Measurements from ENCODE around the gene HOXD8. TPM values are rescaled to one million over a fixed set of nuclear protein-coding genes. Genes with fewer than 3 reads are reported as not detected.

The HOXD8 gene
- total RNA-seq, 2 experiments from 2014 or later, result not detected

DNA sequence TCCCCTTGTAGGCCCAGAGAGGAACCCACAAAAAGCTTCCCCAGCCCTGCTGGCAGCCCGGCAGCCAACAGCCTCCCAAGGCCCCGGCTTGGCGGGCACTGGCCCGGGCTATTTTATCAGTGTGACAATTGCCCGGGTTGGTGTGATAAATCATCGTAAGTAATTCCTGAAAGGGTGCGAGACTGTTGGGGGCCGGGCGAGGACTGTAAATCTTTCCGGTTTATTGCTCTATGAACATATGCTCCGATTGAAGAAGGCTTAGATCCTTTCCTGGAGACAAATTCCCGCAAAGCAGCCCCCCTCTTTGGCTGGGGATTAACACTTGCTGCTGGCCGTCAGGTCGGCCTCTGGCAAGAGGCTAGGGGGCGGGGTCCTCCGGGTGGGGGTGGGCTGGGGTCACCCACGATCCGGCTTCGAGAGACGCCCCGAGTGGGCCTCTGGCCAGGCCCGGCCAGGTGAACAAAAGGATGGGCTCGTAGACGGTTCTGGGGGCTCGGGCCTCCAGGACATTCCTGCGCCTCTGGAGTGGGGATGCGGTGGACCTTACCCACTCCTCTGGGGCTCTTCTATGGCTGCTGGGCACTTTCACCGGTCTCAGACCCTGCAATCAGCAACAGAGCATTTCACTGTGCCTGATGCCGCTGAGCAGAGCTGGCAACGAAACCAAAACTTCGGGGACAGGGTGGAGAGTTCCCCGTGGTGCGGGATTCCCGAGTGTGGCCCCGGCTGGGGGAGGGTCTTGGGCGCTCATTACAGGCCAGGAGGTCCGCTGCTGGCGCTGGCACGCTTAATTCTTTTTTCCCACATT lies 29.6 kb downstream of the HOXD8 start:
- peaks cover 18% of the 10 kb centered on the region for H3K4me1 Mint-ChIP-seq
- H3K9me3 Mint-ChIP-seq, result peaks cover 9% of the 10 kb centered on the region
- no peak overlapping the region for H3K4me3 Mint-ChIP-seq
- H3K27me3 Mint-ChIP-seq, result peaks cover 95% of the 10 kb centered on the region
- no peak overlapping the region for H3K27ac Mint-ChIP-seq
- no peaks in the 10 kb centered on the region for H3K36me3 Mint-ChIP-seq
- DNase-seq, result no peak

DNA sequence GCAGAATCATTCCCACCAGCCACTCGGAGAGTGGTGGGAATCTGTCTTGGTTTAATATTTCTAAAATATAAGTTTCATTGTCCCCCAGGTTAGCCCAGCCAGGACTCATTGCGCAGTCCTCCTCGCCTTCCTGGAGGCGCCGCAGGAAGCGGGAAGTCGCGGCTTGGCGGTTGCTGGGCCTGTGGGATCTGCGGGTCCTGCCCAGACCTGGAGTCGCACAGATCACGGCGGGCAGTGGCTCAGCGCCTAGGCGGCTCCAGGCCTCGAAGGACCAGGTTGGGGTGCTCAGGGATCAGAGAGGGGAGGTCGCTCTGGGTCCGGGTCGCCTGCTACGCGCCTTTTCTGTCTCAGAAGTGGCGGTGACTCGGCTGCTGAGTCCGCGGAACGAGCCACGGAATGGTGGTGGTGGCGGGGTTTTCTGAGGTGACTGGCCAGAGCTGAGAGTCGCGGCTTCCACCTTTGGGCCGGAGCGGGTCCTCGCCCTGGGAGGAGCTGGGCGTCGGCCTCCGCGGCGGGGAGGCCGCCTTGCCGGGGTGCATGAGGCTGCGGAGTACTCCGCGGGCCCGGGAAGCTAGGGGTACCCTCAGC lies 30.3 kb downstream of the HOXD8 start:
- Mint-ChIP-seq H3K36me3 (no peaks in the 10 kb centered on the region), H3K4me3 (no peak overlapping the region), H3K9me3 (peaks cover 12% of the 10 kb centered on the region)

GRCh38 chr2:176160251-176160985 lies 30.9 kb downstream of the HOXD8 start:
- peaks cover 12% of the 10 kb centered on the region for H3K9me3 Mint-ChIP-seq
- no peak overlapping the region for H3K27ac Mint-ChIP-seq
- H3K4me3 Mint-ChIP-seq, result no peak overlapping the region
- DNase-seq, result no peak
- H3K4me1 Mint-ChIP-seq, result peaks cover 22% of the 10 kb centered on the region
- peaks cover 95% of the 10 kb centered on the region for H3K27me3 Mint-ChIP-seq
- H3K36me3 Mint-ChIP-seq, result no peaks in the 10 kb centered on the region

More for the DNA sequence above, 30.3 kb downstream of the HOXD8 start:
- peaks cover 22% of the 10 kb centered on the region for H3K4me1 Mint-ChIP-seq
- H3K27me3 Mint-ChIP-seq, result peaks cover 95% of the 10 kb centered on the region
- H3K27ac Mint-ChIP-seq, result no peak overlapping the region
- DNase-seq, result no peak

GRCh38 chr2:176160986-176161824 lies 31.7 kb downstream of the HOXD8 start:
- peaks cover 12% of the 10 kb centered on the region for H3K9me3 Mint-ChIP-seq
- H3K27ac Mint-ChIP-seq, result no peak overlapping the region
- peaks cover 22% of the 10 kb centered on the region for H3K4me1 Mint-ChIP-seq
- H3K36me3 Mint-ChIP-seq, result no peaks in the 10 kb centered on the region
- H3K4me3 Mint-ChIP-seq, result no peak overlapping the region
- no peak for DNase-seq
- peaks cover 95% of the 10 kb centered on the region for H3K27me3 Mint-ChIP-seq

- H3K4me3 Mint-ChIP-seq, result no peak overlapping the region
- peaks cover 95% of the 10 kb centered on the region for H3K27me3 Mint-ChIP-seq
Observed at GRCh38 chr2:176161825-176162626, 32.5 kb downstream of the HOXD8 start.

GRCh38 chr2:176162911-176163671 lies 33.6 kb downstream of the HOXD8 start:
- no peak for DNase-seq
- H3K9me3 Mint-ChIP-seq, result peaks cover 12% of the 10 kb centered on the region
- H3K4me3 Mint-ChIP-seq, result no peak overlapping the region
- no peak overlapping the region for H3K27ac Mint-ChIP-seq
- peaks cover 97% of the 10 kb centered on the region for H3K27me3 Mint-ChIP-seq
- peaks cover 16% of the 10 kb centered on the region for H3K4me1 Mint-ChIP-seq
- H3K36me3 Mint-ChIP-seq, result no peaks in the 10 kb centered on the region

More at GRCh38 chr2:176161825-176162626, 32.5 kb downstream of the HOXD8 start:
- Mint-ChIP-seq H3K36me3 (no peaks in the 10 kb centered on the region), H3K9me3 (peaks cover 12% of the 10 kb centered on the region), H3K4me1 (peaks cover 22% of the 10 kb centered on the region), H3K27ac (no peak overlapping the region)
- no peak for DNase-seq

- peaks cover 12% of the 10 kb centered on the region for H3K9me3 Mint-ChIP-seq
- H3K27ac Mint-ChIP-seq, result no peak overlapping the region
- no peak overlapping the region for H3K4me3 Mint-ChIP-seq
- no peaks in the 10 kb centered on the region for H3K36me3 Mint-ChIP-seq
- peaks cover 13% of the 10 kb centered on the region for H3K4me1 Mint-ChIP-seq
- peaks cover 96% of the 10 kb centered on the region for H3K27me3 Mint-ChIP-seq
- no peak for DNase-seq
Observed at GRCh38 chr2:176163672-176164056, 34.2 kb downstream of the HOXD8 start.

- Mint-ChIP-seq H3K27ac (no peak overlapping the region), H3K4me3 (no peak overlapping the region)
Observed at GRCh38 chr2:176164201-176164600, 34.7 kb downstream of the HOXD8 start.

DNA sequence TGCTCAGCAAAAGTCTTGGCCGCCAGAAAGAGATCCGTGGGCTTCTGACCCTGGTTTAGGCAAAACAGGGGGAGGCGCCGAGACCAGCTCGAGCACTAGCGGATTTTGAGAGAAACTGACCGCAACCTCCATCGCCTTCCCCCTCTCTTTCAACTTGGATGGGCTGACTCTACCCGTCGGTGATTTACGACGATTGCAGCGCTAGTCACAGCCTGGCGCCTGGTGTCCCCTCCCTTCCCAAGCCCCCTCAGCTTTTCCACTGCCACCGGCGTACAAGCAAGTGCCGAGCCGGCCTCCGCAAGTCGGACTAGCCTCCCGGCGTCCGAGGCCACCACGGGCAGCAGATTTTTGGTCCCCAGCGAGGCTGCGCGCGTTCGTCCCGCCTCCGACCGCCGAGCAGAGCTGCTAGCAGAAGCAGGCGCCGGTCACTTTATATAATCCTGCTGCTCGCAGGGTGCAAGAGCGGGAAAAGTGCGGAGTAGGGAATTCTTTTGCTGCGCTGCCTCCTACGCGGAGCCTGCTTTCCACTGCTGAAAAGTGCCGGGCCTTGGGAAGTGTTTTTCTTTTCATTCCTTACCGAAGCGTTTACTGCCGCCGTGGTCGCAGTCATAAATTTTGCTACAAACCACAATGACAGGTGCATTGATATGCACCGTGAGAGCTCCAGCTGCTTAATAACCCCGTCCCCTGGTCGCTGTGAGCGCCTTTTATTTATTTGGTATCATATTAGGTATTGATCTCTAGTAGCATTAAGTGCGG lies 35.3 kb downstream of the HOXD8 start:
- no peak for DNase-seq
- H3K4me3 Mint-ChIP-seq, result peak overlapping the region; percentile 2
- no peaks in the 10 kb centered on the region for H3K36me3 Mint-ChIP-seq
- no peak overlapping the region for H3K27ac Mint-ChIP-seq
- peaks cover 12% of the 10 kb centered on the region for H3K9me3 Mint-ChIP-seq
- H3K4me1 Mint-ChIP-seq, result peaks cover 11% of the 10 kb centered on the region
- H3K27me3 Mint-ChIP-seq, result peaks cover 95% of the 10 kb centered on the region

More at GRCh38 chr2:176164201-176164600, 34.7 kb downstream of the HOXD8 start:
- Mint-ChIP-seq H3K9me3 (peaks cover 12% of the 10 kb centered on the region), H3K36me3 (no peaks in the 10 kb centered on the region), H3K27me3 (peaks cover 95% of the 10 kb centered on the region), H3K4me1 (peaks cover 13% of the 10 kb centered on the region)
- DNase-seq, result no peak

DNA sequence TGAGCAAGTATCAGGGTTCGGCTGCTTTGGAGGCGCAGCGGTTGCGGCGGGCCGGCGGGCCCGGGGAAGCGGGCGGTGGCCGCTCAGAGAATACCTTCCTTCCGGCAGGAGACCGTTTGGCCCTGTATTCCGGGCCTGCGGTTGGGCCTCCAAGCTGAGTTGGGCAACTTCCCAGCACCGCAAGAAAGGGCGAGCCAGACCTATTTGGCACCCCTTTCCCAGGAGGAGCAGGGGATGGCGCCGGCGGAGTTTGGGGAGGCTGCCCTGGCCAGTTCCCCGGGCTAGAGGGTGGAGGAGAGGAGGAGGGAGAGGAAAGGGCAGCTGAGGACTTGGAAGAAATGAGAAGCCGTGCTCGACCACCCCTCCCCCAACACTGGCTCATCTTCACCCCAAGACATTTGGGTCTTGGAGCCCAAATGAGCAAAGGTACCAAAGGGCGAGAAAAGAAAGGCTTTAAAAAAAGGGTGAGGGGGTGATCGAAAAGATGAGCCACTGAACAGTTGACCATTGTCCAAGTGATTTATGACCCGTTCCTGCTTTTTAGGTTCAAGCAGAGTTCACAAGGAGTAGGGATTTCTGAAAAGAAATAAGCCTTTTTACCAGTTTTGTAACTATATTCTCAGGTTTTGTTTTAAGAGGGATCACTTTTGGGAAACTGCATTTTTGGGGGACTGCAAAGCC lies 36.0 kb downstream of the HOXD8 start:
- H3K4me3 Mint-ChIP-seq, result no peak overlapping the region
- peaks cover 95% of the 10 kb centered on the region for H3K27me3 Mint-ChIP-seq
- peaks cover 12% of the 10 kb centered on the region for H3K9me3 Mint-ChIP-seq
- peaks cover 11% of the 10 kb centered on the region for H3K4me1 Mint-ChIP-seq
- no peak overlapping the region for H3K27ac Mint-ChIP-seq
- DNase-seq, result no peak
- H3K36me3 Mint-ChIP-seq, result no peaks in the 10 kb centered on the region

- DNase-seq, result no peak
- H3K27me3 Mint-ChIP-seq, result peaks cover 95% of the 10 kb centered on the region
- H3K9me3 Mint-ChIP-seq, result peaks cover 12% of the 10 kb centered on the region
- no peak overlapping the region for H3K27ac Mint-ChIP-seq
- H3K4me3 Mint-ChIP-seq, result no peak overlapping the region
- H3K4me1 Mint-ChIP-seq, result peaks cover 7% of the 10 kb centered on the region
- H3K36me3 Mint-ChIP-seq, result no peaks in the 10 kb centered on the region
Observed at GRCh38 chr2:176166272-176166671, 36.8 kb downstream of the HOXD8 start.

- H3K4me1 Mint-ChIP-seq, result peaks cover 6% of the 10 kb centered on the region
- no peak overlapping the region for H3K4me3 Mint-ChIP-seq
- H3K36me3 Mint-ChIP-seq, result no peaks in the 10 kb centered on the region
- peaks cover 11% of the 10 kb centered on the region for H3K9me3 Mint-ChIP-seq
- no peak overlapping the region for H3K27ac Mint-ChIP-seq
- no peak for DNase-seq
- peaks cover 95% of the 10 kb centered on the region for H3K27me3 Mint-ChIP-seq
Observed at GRCh38 chr2:176167398-176167797, 37.9 kb downstream of the HOXD8 start.

Measured in activated naive CD8-positive, alpha-beta T cell treated with anti-CD3 and anti-CD28 coated beads for 36 hours (primary cell).